ENCODE measurements around the gene CIART. TPM values are rescaled to one million over a fixed set of nuclear protein-coding genes. Genes with fewer than 3 reads are reported as not detected.
A peak's percentile ranks its signal among the peaks of the same experiment; 100 is the strongest.

The CIART gene
- polyA plus RNA-seq, 1 experiment = 9.4 TPM

DNA sequence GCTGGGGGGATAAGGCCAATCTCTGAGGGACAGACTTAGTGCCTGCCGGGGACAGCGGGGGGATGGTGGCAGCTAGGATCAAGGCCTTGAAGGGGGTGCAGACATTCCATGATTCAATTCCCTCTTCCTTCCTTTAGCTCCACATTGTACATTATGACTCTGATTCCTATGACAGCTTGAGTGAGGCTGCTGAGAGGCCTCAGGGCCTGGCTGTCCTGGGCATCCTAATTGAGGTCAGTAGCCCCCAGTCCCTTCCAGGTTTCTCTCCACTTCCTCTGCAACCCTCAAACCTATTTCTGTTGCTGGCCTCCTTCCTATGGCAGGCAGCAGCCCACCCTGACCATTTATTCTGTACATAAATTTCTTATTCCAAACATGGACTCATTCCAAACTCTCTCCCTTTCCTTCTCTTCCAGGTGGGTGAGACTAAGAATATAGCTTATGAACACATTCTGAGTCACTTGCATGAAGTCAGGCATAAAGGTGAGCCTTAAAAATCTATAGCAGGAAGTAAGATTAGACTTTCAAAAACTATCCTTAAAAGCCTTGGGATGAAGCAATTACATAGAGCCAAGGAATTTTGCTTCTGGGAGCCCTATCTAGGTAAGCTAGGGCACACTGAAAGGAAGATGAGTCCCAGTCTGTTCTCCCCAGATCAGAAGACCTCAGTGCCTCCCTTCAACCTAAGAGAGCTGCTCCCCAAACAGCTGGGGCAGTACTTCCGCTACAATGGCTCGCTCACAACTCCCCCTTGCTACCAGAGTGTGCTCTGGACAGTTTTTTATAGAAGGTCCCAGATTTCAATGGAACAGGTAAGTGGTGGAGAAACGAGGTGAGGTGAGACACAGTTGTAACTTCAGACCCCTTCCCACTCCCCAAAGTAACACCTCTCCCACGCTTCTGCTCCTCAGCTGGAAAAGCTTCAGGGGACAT is 19.7 kb upstream of the CIART start:
- H3K4me3 ChIP-seq (ENCODE audit: low read depth, low read length) = no peak overlapping the region
- CTCF ChIA-PET = interaction anchor here (1.8 kb wide), 1 partner anchor 9 kb away, joined by 6 read pairs; no protein-coding TSS in a partner anchor
- H3K27ac ChIP-seq (ENCODE audit: low read depth, low read length) = no peak overlapping the region
- DNase-seq (ENCODE audit: low read depth, low spot score) = no peak
- H3K27me3 ChIP-seq (ENCODE audit: control insufficient read depth, insufficient read depth, low read length) = peaks cover 5% of the 10 kb centered on the region
- no peaks in the 10 kb centered on the region for H3K9me3 ChIP-seq (ENCODE audit: control insufficient read depth, insufficient read depth, low read length)
- TF ChIP-seq, protein P1, sequence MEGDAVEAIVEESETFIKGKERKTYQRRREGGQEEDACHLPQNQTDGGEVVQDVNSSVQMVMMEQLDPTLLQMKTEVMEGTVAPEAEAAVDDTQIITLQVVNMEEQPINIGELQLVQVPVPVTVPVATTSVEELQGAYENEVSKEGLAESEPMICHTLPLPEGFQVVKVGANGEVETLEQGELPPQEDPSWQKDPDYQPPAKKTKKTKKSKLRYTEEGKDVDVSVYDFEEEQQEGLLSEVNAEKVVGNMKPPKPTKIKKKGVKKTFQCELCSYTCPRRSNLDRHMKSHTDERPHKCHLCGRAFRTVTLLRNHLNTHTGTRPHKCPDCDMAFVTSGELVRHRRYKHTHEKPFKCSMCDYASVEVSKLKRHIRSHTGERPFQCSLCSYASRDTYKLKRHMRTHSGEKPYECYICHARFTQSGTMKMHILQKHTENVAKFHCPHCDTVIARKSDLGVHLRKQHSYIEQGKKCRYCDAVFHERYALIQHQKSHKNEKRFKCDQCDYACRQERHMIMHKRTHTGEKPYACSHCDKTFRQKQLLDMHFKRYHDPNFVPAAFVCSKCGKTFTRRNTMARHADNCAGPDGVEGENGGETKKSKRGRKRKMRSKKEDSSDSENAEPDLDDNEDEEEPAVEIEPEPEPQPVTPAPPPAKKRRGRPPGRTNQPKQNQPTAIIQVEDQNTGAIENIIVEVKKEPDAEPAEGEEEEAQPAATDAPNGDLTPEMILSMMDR (IDR thresholded peaks at IDR 0.05; ENCODE audit: low read depth, low read length) = no peak
- POLR2A ChIA-PET = interaction anchor here (0.6 kb wide), 3 partner anchors 17 to 95 kb away, joined by 3 to 5 read pairs (median 4); no protein-coding TSS in a partner anchor

DNA sequence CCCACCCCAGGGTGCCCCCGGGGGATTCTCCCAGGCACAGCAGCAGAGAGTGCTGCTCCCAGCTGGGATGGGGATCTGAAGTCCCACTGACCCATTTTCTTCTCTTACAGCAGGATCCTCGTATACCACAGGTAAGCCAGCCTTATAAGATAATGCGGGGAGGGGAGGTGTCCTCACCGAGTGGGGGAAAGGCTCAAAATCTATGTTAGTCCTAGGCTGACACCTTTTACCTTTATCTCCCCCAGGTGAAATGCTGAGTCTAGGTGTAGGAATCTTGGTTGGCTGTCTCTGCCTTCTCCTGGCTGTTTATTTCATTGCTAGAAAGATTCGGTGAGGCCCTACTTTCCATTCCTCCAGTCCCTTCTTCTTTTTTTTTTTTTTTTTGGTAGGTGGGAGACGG is 18.8 kb upstream of the CIART start:
- POLR2A ChIA-PET = no interaction called here
- TF ChIP-seq, protein P1 (IDR thresholded peaks at IDR 0.05; ENCODE audit: low read depth, low read length) = no peak
- Histone ChIP-seq H3K9me3 (ENCODE audit: control insufficient read depth, insufficient read depth, low read length) (no peaks in the 10 kb centered on the region; the same call in 1 of the 2 replicates), H3K27ac (ENCODE audit: low read depth, low read length) (peak overlapping the region; percentile 21), H3K27me3 (ENCODE audit: control insufficient read depth, insufficient read depth, low read length) (no peaks in the 10 kb centered on the region), H3K4me3 (ENCODE audit: low read depth, low read length) (no peak overlapping the region)
- CTCF ChIA-PET = interaction anchor here (0.7 to 1.8 kb wide), 2 partner anchors 8 to 190 kb away, joined by 4 to 6 read pairs; no protein-coding TSS in a partner anchor
- no peak for DNase-seq (ENCODE audit: low read depth, low spot score)

DNA sequence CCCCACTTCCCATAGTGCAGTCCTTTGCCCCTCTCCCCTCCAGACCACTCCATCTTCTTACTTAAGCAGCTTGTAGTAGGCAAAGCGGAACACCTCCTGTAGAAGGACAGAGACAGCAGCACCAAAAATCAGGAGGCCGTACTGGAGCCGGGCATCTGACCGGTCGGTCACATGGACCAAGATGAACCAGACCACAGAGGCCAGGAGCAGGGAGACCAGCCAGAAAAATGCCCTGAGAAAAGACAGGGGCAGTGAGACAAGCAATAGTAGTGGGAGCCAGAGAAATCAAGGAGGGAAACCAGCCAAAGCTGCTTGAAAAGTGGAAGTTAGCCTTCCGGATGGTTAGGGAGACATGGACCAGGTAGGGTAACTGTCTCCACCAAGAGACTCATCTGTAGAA is 14.5 kb upstream of the CIART start:
- no peak for DNase-seq (ENCODE audit: low read depth, low spot score)
- ChIA-PET POLR2A (no interaction called here), CTCF (interaction anchor here (6.7 kb wide), 1 partner anchor 11 kb away, joined by 118 read pairs; the partner anchor contains the start of gene CA14)
- Histone ChIP-seq H3K4me3 (ENCODE audit: low read depth, low read length) (peak overlapping the region; percentile 95), H3K9me3 (ENCODE audit: control insufficient read depth, insufficient read depth, low read length) (no peaks in the 10 kb centered on the region; the same call in 1 of the 2 replicates), H3K27me3 (ENCODE audit: control insufficient read depth, insufficient read depth, low read length) (no peaks in the 10 kb centered on the region), H3K27ac (ENCODE audit: low read depth, low read length) (peak overlapping the region; percentile 70)
- TF ChIP-seq, protein P1 (IDR thresholded peaks at IDR 0.05; ENCODE audit: low read depth, low read length) = no peak

DNA sequence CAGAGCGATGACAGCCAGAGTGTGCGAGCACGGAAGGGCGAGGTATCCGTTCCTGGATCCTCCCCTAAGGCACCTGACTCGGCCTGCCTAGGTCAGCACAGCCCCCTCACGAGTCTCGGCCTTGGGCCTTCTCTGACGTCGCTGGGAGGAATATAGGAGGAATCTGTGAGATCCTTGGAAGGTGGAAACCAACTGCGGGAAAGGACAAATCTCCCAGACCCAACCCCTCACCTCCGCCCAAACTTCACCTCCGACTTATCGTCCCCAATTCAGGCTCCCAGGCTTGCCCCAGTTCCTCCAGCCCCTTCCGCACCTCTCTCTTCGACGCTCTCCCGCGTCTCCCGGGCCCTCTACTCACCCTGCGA is 14.0 kb upstream of the CIART start:
- TF ChIP-seq, protein P1 (IDR thresholded peaks at IDR 0.05; ENCODE audit: low read depth, low read length) = no peak
- Histone ChIP-seq H3K27me3 (ENCODE audit: control insufficient read depth, insufficient read depth, low read length) (no peaks in the 10 kb centered on the region), H3K9me3 (ENCODE audit: control insufficient read depth, insufficient read depth, low read length) (no peaks in the 10 kb centered on the region; the same call in 1 of the 2 replicates), H3K4me3 (ENCODE audit: low read depth, low read length) (peak overlapping the region; percentile 95), H3K27ac (ENCODE audit: low read depth, low read length) (peak overlapping the region; percentile 70)
- no peak for DNase-seq (ENCODE audit: low read depth, low spot score)
- POLR2A ChIA-PET = interaction anchor here (0.9 to 1.0 kb wide), 2 partner anchors 14 to 18 kb away, joined by 3 read pairs; partner anchors contain the start of gene CIART
- CTCF ChIA-PET = interaction anchor here (1.4 to 6.7 kb wide), 2 partner anchors 11 to 18 kb away, joined by 3 to 118 read pairs; partner anchors contain the start of gene CA14

Measured in AG04450 (cell line).